KOPT-K1 (cell line): ENCODE measurements around the gene EIF4B.
"Not testable (repeated sequence)": the region's sequence is repeated elsewhere in the genome, so short reads cannot be mapped to it uniquely, and the experiment has no call there.

ENCODE experiments used
- H3K27ac ChIP-seq: fragments of 200-600 bp; sonication (generic); 2 replicates; pipeline ENCODE4 v1.5.1; 2016; ENCODE audit warnings: antibody characterized with exemption, mild to moderate bottlenecking, low read depth, low read length; ENCODE audit not compliant: poor library complexity, severe bottlenecking
- H3K36me3 ChIP-seq: fragments of 200-600 bp; sonication (generic); 2 replicates; pipeline ENCODE4 v1.5.1; 2017; ENCODE audit warnings: antibody characterized with exemption, mild to moderate bottlenecking, low read length, moderate library complexity; ENCODE audit not compliant: insufficient read depth
- H3K9me3 ChIP-seq: fragments of 200-600 bp; sonication (generic); 2 replicates; pipeline ENCODE4 v1.5.1; 2017; ENCODE audit warnings: antibody characterized with exemption, low read length, mild to moderate bottlenecking; ENCODE audit not compliant: insufficient read depth, poor library complexity, severe bottlenecking

EIF4B gene

DNA sequence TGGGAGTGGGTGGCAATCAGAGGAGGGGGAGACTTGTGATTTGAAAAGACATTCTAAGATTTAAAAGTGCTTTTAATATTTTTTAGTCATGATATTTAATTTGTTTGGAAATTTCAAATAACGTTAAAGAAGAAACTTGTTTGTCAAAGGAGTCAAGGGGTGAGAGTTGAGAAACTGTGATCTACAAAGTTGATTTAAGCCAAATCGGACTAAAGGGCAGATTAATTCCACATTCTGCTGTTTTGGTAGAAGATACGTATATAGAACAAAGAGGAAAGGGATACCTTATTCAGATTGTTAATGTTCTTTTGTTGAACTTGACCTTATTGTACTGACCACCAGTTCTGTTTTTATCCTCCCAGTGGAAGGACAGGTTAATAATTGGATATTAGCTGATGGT, 6.7 kb downstream of the EIF4B start:
- Histone ChIP-seq H3K9me3 (no peaks in the 10 kb centered on the region), H3K36me3 (peaks cover 98% of the 10 kb centered on the region), H3K27ac (no peak overlapping the region)

DNA sequence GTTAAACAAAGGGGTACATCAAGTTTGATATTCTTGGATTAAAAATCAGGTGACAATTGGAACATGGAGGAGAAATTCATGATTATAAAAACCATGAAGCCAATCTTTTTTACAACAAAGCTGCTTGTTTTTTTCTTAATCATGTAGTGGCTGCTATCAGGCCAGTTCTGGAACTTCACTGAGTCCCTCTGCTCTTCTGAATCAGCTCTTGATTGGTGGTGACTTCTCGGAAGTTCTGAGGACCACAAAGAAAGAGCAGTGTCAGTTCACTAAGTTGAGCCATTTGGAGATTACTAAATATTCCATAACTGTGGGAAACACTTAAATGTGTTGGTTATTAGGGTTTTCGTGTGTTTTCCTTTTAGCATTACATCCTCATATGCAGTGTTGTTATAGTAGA, 8.5 kb downstream of the EIF4B start:
- Histone ChIP-seq H3K27ac (no peak overlapping the region), H3K9me3 (no peaks in the 10 kb centered on the region), H3K36me3 (peaks cover 97% of the 10 kb centered on the region)

DNA sequence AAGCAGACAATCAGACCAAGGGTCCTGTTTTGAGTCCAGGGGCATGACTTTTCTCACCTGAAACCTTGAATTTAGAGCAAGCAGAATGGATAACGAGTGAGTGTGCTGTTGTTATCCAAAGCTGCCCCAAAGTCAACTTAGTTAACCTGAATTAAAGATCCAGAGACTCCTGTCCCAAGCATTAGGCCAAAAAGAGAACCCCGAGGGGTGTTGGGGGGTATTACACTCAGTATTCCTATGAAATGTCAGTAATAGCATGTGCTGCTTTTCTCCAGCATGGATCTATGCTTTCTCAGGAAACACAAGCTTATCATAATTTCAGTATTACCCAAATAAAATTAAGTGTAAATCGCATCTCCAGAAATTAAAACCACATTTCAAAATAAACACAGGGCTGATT, 19.0 kb downstream of the EIF4B start:
- Histone ChIP-seq H3K36me3 (peaks cover 99% of the 10 kb centered on the region), H3K9me3 (no peaks in the 10 kb centered on the region), H3K27ac (no peak overlapping the region)

DNA sequence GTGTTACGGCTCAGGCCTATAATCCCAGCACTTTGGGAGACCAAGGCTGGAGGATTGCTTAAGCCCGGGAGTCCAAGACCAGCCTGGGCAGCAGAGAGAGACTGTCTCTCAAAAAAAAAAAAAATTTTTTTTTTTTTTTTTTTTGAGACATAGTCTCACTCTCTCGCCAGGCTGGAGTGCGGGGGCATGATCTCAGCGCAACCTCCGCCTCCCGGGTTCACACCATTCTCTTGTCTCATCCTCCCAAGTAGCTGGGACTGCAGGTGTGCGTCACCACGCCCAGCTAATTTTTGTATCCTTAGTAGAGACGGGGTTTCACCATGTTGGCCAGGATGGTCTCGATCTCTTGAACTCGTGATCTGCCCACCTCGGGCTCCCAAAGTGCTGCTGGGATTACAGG, 20.8 kb downstream of the EIF4B start:
- H3K9me3 ChIP-seq, H3K27ac ChIP-seq: not testable (repeated sequence)
- peaks cover 99% of the 10 kb centered on the region for H3K36me3 ChIP-seq

DNA sequence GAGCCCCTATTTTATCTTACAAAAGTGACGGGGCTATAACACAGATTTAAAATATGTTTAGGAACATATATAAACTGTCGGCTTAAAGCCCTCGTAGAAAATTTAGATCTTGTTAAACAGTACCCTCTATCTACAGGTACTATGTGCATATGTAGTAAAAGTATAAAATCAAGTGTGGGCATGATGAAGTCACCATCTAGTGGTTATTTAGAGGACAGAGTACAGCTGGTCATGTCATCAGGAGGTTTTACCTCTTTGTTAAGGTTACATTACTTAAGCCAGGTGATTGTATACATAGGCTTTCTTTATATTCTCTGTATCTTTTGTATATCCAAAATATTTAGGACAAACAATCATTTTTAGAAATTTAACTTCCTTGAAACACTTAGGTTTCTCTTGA, 25.4 kb downstream of the EIF4B start:
- no peak overlapping the region for H3K27ac ChIP-seq
- peaks cover 99% of the 10 kb centered on the region for H3K36me3 ChIP-seq
- H3K9me3 ChIP-seq = no peaks in the 10 kb centered on the region

DNA sequence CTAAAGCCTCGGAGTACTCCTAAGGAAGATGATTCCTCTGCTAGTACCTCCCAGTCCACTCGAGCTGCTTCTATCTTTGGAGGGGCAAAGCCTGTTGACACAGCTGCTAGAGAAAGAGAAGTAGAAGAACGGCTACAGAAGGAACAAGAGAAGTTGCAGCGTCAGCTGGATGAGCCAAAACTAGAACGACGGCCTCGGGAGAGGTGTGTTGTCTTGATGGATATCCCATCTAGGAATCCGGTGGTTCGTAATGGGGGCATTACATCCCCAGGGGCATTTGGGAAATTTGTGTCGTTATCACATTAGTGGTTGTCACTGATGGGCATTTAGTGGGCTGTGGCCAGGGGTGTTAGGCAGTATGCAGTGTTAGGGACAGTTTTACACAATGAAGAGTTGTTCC, 27.6 kb downstream of the EIF4B start:
- H3K27ac ChIP-seq, H3K9me3 ChIP-seq: not testable (repeated sequence)
- H3K36me3 ChIP-seq = peaks cover 99% of the 10 kb centered on the region

DNA sequence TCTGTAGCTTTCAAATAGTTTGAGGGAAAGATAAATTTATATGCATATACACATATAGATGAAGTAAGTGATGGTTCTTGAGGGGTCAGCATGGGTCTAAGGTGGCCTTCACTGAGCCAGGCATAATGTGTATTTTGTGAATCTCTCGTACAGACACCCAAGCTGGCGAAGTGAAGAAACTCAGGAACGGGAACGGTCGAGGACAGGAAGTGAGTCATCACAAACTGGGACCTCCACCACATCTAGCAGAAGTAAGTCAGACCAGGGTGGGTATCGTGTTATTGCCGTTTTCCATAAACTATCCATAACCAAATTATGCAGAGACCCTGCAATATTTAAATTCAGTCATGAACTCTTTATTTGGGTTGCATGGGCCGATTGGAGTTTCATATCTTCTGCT, 28.2 kb downstream of the EIF4B start:
- Histone ChIP-seq H3K9me3 (no peaks in the 10 kb centered on the region), H3K27ac (no peak overlapping the region), H3K36me3 (peaks cover 99% of the 10 kb centered on the region)

DNA sequence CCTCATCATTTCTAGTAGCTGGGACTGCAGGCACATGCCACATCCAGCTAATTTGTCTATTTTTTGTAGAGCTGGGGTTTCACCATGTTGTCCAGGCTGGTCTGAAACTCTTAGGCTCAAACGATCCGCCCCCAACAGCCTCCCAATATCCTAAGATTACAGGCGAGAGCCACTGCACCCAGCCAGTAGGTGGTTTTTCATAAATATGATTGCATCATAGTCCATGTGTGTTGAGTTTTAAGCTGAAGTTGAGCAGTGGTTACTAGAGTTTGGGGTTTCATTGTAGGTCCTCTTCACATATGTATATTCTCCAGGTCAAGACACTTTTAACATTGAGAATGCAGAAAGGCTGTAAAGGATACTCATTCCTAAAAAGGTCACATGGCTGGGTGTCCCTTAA, 30.5 kb downstream of the EIF4B start:
- peaks cover 99% of the 10 kb centered on the region for H3K36me3 ChIP-seq
- no peaks in the 10 kb centered on the region for H3K9me3 ChIP-seq
- H3K27ac ChIP-seq = no peak overlapping the region

DNA sequence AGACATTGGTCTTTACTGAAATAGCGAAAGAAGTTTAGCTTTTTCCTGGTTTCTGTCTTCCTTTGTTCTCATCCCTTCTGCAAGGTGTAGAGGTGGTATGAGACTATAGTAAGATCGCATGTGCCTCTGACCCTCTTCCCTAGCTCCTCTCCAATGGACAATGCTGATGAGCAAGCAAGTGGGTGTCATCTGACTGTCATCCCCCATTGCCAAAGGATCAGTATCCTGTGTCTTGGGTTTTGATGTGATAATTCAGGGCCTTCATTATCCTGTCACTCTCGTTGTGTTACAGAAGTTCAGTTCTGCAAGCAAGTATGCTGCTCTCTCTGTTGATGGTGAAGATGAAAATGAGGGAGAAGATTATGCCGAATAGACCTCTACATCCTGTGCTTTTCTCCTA, 33.6 kb downstream of the EIF4B start:
- Histone ChIP-seq H3K36me3 (peaks cover 82% of the 10 kb centered on the region), H3K9me3 (no peaks in the 10 kb centered on the region), H3K27ac (no peak overlapping the region)

DNA sequence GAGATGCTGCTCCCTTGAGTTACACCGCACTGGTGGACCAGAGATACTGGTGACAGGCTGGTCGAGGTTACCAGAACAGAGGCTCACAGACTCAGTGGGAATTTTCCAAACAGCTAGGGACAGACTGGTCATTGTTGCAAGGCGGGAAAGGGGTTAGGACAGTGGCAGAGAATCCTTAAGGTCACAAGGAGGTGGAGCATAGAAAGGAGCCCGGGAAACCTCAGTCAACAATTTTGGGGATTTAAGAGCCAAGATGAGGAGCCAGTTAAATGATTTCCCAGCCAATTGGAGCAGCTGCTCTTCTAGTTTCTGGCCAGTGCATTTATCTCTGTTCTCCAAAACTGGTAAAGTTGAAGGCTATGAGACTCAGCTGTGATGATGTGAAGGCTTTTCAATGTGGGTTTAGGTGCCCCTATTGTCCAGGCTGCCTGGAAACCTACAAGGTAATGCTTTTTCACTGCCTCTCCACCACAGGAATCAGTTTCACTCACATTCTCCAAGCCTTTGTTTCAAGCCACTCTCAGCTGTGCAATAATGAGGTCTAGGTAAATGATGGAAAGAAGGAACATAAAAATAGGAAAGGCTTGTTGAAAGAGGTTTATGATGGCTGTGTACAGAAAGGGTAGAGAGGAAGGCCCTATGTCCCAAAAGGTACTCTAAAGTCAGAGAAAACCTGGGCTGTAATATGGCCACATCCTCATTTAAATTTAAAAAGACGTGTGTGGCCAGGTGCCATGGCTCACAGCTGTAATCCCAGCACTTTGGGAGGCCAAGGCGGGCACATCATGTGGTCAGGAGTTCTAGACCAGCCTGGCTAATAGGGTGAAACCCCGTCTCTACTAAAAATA, 36.6 kb downstream of the EIF4B start:
- Histone ChIP-seq H3K36me3 (peaks cover 52% of the 10 kb centered on the region), H3K27ac (no peak overlapping the region)

DNA sequence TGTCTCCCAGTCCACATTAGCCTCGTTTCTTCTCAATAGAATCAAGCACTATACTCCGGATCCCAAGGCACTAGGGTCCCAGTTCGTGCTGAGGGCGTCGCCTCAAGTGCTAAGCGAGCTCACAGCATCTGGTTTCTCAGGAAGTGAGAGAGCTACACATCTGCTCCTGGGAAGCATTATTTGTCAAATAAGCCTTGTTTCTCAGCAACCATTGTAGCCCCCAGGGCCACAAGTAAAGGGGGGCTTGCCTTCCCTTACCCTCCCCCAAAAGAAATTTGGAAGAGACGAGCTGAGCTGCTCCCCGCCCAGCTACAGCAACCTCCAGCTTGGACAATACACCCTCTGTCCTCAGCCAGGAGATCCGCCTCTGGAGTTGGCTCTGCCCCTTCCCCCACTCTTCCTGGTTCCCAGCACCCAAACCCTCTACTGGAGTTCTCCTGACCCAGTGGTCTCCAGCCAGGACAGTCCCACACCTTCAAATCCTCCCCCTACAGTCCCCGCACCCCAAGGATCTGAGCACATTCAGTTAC, 37.9 kb downstream of the EIF4B start:
- Histone ChIP-seq H3K27ac (no peak overlapping the region), H3K36me3 (peaks cover 39% of the 10 kb centered on the region), H3K9me3 (no peaks in the 10 kb centered on the region)

More for the DNA sequence above, 36.6 kb downstream of the EIF4B start:
- no peaks in the 10 kb centered on the region for H3K9me3 ChIP-seq

DNA sequence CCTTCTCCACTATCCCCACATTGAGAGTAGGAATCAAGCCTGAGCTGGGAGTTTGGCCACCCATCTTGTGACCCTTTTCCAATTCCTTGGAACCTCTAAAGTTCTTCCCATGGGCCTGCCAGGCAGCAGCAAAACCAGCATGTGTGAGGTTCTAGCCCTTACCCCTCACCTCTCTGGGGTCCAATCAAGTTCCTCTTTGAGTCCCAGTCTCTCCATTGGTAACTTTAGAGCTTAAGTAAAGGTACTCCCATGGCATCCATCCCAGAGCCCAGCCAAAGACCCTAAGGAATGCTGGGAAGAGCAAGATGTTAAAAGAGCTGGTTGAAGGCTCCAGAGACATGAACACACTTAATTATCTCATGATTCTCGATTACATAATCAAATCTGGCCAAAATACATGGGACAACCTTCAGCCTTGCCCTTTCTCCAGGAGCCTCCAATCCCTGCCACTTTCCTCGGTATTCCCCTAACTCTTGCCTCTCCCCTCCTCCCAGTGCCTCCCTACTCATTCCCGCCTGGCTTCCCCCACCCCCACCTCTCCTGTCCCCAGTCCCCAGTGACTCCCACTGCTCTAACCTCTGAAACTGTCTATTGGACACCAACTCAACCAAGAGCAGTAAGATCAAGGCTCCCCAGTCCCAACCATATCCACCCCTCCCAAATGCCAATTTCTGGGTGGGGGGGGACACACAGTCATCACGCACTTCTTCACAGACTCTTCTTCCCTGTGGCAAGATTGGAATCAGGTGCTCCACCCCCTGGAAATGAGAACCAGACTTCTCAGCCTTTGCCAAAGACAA, 38.8 kb downstream of the EIF4B start:
- H3K36me3 ChIP-seq = peaks cover 30% of the 10 kb centered on the region
- no peak overlapping the region for H3K27ac ChIP-seq
- H3K9me3 ChIP-seq = no peaks in the 10 kb centered on the region

DNA sequence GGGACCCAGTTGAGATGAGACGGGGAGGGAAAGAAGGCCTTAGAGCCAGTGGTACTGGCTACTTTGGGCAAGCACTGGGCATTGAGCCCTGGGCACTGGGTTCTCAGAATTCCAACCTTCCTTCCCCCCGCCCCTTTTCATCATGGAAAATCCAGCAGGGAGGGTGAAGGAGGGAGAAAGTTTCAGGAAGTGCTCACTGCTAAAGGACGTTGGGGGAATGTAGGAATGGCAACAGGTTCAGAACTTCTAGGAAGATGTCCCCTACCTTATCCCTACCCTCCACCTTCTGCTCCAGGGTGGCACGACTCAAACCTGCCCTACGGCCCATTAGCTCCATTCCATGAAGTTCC, 39.4 kb downstream of the EIF4B start:
- Histone ChIP-seq H3K36me3 (peaks cover 24% of the 10 kb centered on the region), H3K27ac (no peak overlapping the region), H3K9me3 (no peaks in the 10 kb centered on the region)

DNA sequence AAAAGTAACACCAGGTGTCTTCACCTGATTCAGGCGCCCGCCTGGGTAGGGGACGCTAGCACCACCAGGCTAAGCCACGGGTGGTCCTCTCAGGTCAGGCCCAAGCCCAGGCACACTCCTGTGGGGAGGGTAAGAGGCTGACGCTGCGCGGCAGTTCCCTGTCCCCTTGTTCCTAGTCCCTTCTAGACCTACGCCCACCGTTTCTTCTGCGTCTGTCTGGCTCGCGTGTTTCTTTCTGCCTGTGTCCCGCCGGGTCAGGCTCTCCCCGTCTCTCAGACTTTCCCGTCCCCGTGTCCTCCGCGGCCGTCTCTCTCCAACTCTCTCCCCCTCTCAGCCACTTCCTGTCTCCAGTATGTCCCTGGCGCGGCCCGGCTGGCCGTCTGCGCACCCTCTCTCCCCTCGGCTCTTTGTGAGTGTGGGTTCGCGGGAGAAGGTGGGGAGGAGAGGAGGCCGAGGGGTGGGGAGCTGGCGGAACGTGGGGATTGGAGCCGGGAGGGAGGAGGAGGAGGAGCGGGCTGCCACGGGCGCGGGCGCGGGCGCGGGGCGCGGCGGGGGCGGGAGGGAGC, 40.5 kb downstream of the EIF4B start:
- no peaks in the 10 kb centered on the region for H3K9me3 ChIP-seq
- H3K27ac ChIP-seq = peak overlapping the region; percentile 42
- peaks cover 13% of the 10 kb centered on the region for H3K36me3 ChIP-seq
